Mammary epithelial cell (primary cell): ENCODE data around the gene UBE2N.

Experiments
- CTCF ChIP-seq, 2 donors: IDR thresholded peaks in 1 of 2; conservative IDR thresholded peaks in 1 of 2; 2 replicates each; pipeline ENCODE4 v1.5.1; 2011 to 2012; ENCODE audit warnings: inconsistent platforms in 2 of 2, low read length in 2 of 2, mild to moderate bottlenecking in 2 of 2, control low read depth in 1 of 2, low read depth in 1 of 2; ENCODE audit not compliant: insufficient read depth in 1 of 2; ENCODE audit errors: extremely low read depth in 1 of 2
- EZH2 ChIP-seq: IDR thresholded peaks from 2 replicates; pipeline ENCODE4 v1.6.1; 2012; ENCODE audit warnings: low read length, inconsistent platforms, borderline replicate concordance

DNA sequence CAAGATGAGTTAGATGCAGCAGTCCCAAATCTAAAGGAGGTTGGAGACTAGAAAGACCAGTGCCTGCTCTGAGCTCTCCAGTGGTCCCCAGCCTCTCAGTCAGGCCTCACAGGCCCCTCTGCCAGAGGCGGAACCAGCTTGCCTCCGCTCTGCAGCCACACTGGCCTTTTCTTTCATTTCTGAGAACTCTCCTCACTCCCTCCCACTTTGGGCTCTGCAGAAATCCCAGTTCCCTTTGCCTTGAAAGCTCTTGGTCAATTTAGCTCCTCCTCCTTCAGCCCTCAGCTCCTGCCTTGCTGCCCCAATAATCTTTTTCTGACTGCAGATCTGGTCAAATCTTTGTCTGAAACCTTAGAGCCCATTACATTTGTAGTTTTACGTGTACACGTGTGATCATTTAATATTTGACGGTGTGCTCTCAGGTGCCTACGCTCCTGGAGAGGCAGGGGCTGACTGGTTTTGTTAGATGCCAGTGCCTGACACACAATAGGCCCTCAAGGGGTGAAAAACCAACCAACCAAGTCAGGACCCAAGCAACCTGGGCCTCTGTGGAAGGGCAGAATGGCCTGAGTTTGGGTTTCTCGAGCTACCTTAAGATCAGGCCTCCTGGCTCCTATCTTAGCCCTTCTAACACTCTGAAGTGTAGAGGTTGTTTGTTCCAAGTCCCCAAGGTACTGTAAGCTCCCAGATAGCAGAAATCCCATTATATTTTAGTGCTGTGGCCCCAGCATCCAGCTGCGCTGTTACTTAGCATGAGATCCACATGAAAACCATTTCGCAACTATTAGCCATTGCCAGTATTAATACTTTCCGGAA lies 65.1 kb downstream of the UBE2N start:
- TF ChIP-seq CTCF (conservative IDR thresholded peaks at IDR 0.05 in 1 of 2, IDR thresholded peaks at IDR 0.05 in 1 of 2; ENCODE audit: extremely low read depth in 1 of 2, insufficient read depth in 1 of 2, low read depth in 1 of 2, low read length in 2 of 2) (peak in 1 of 2 donors; percentile 25), EZH2 (no peak)
